Cardiac muscle cell (in vitro differentiated cells and primary cell): ENCODE measurements around the gene IRF8. TPM values are rescaled to one million over a fixed set of nuclear protein-coding genes. Genes with fewer than 3 reads are reported as not detected.

Source experiments
- DNase-seq, 2 donors: peaks; one replicate each; pipeline versions ENCODE4 v3.0.0 to v3.0.0-alpha.2; 2010 to 2017; ENCODE audit warnings: low read depth in 1 of 2, low spot score in 1 of 2
- H3K27ac ChIP-seq: fragments of 200-600 bp; sonication (generic); 2 replicates; pipeline ENCODE4 v1.5.1; 2016
- H3K27me3 ChIP-seq: fragments of 200-600 bp; sonication (generic); 2 replicates; pipeline ENCODE4 v1.6.0; 2016; ENCODE audit warnings: control low read depth
- H3K36me3 ChIP-seq: fragments of 200-600 bp; sonication (generic); 2 replicates; pipeline ENCODE4 v1.5.1; 2016; ENCODE audit warnings: control low read depth
- H3K4me1 ChIP-seq: fragments of 200-600 bp; sonication (generic); 2 replicates; pipeline ENCODE4 v1.8.1; 2017; ENCODE audit warnings: low read depth, mild to moderate bottlenecking, mixed run types
- H3K4me3 ChIP-seq: fragments of 200-600 bp; sonication (generic); 2 replicates; pipeline ENCODE4 v1.5.1; 2016; ENCODE audit warnings: mild to moderate bottlenecking
- H3K9me3 ChIP-seq: fragments of 200-600 bp; sonication (generic); 2 replicates; pipeline ENCODE4 v1.5.1; 2017; ENCODE audit warnings: low read depth, mild to moderate bottlenecking, control low read depth
- polyA plus RNA-seq: library from polyadenylated mRNA; unstranded; fragments of >200 nt; fragmentation: Nextera tagmentation; extraction: Ambion mirVana; gene quantifications from 2 replicates; pipeline ENCODE4 v1.2.1, GENCODE V29; 2016
- total RNA-seq: library from RNA; depleted of rRNA; stranded (reverse); fragments of >200 nt; gene quantifications from 2 replicates; pipeline ENCODE4 v1.2.3, GENCODE V29; 2016
- TF ChIP-seq, protein P1 (sequence below): IDR thresholded peaks from 2 replicates; pipeline ENCODE4 v1.5.1; 2012; ENCODE audit warnings: low read depth, mild to moderate bottlenecking, low read length

Gene IRF8
- total and polyA plus RNA-seq, 2 experiments from 2014 or later, result 1.7 to 12.8 TPM

DNA sequence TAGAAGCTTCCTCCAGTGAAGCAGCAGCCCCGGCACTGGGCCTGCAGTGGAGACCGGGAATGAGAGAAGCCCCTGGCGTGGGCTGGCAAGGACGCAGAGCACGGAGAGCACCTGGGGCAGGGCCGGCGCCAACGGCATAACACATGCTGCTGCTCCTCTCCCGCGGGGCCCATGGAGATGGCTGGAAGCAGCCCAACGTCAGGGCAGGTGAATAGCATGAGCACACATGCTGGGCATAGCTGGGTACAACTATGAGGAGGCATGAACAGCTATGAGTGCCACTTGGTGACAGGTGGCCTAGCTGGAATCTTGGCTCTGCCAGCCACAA lies 46.4 kb downstream of the IRF8 start:
- no peak for DNase-seq
- Histone ChIP-seq H3K27ac (no peak overlapping the region), H3K27me3 (peaks cover 17% of the 10 kb centered on the region), H3K36me3 (no peaks in the 10 kb centered on the region), H3K4me1 (no peaks in the 10 kb centered on the region), H3K4me3 (no peak overlapping the region), H3K9me3 (no peaks in the 10 kb centered on the region)
- TF ChIP-seq, protein P1, sequence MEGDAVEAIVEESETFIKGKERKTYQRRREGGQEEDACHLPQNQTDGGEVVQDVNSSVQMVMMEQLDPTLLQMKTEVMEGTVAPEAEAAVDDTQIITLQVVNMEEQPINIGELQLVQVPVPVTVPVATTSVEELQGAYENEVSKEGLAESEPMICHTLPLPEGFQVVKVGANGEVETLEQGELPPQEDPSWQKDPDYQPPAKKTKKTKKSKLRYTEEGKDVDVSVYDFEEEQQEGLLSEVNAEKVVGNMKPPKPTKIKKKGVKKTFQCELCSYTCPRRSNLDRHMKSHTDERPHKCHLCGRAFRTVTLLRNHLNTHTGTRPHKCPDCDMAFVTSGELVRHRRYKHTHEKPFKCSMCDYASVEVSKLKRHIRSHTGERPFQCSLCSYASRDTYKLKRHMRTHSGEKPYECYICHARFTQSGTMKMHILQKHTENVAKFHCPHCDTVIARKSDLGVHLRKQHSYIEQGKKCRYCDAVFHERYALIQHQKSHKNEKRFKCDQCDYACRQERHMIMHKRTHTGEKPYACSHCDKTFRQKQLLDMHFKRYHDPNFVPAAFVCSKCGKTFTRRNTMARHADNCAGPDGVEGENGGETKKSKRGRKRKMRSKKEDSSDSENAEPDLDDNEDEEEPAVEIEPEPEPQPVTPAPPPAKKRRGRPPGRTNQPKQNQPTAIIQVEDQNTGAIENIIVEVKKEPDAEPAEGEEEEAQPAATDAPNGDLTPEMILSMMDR, result no peak

DNA sequence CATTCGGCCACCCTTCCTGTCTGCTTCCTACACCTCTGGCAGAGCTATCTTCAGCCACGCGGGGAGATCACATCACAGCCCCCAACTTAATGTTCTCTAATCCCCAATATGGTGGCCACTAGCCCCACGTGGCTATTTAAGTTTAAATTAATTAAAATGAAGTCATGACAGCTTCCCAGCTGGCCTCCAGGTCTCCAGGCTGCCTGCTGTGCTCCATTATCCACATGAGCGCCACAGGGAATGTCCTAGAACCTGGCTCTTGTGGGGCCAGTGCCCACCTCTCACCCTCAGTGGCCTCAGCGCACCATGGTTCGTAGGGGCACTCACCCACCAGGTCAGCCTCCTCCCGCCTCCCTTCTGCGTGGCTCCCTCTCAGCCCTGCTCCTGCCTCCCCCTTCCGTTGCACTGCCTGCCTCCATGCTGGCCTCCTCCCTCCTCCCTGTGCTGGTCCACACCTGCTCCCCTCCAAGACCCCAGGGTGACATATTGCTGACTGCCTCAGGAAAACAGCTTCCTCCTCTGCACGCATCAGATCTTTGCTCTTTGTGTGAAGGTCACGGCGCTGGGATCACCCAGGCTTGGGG lies 47.7 kb downstream of the IRF8 start:
- no peak overlapping the region for H3K4me3 ChIP-seq
- H3K4me1 ChIP-seq, result no peaks in the 10 kb centered on the region
- DNase-seq, result no peak
- TF ChIP-seq, protein P1, result no peak
- H3K9me3 ChIP-seq, result no peaks in the 10 kb centered on the region
- H3K27me3 ChIP-seq, result peaks cover 17% of the 10 kb centered on the region
- no peak overlapping the region for H3K27ac ChIP-seq
- no peaks in the 10 kb centered on the region for H3K36me3 ChIP-seq

DNA sequence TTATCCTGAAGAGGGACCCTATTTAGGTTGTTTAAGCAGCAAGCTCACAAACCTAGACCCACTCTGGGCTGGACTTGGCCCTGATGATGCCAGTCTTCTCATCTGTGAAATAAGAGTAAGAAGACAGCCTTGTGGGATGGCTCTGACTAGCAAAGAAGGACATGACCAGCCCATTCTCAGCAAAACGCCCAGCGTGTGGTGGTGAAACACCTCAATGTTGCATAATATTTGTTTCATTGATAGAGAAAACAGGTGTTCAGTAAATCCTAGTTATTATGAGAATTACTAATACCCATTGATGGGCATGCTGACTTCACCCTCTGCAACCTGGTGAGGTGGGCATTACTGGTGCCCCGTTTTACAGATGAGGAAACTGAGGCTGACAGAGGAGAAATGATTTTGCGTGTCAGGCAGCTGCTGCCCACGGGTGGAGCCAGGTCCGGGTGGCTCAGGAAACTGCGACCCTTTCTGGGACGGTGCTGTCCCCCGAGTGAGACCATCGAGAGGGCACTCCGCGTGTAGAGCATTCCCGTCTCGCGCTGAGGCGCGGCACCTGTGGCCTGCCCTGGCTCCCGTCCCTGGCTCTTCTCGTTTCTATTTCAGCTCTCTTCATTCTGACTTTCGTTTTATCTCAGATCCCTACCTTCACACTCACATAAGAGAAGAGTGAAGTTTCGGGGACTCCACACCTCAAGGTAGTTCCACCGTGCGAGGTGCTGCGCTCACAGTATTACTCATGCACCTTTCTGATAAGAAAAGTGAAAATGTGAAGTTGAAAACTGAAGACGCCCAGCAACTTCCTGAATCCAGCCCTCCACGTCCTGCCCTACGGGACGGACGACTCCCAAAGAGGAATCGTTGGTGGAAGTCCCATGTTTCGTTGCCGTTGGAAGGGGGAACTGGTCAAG lies 48.5 kb downstream of the IRF8 start:
- no peaks in the 10 kb centered on the region for H3K36me3 ChIP-seq
- H3K4me3 ChIP-seq, result no peak overlapping the region
- H3K27me3 ChIP-seq, result peaks cover 17% of the 10 kb centered on the region
- DNase-seq, result no peak
- no peaks in the 10 kb centered on the region for H3K4me1 ChIP-seq
- no peak overlapping the region for H3K27ac ChIP-seq
- no peaks in the 10 kb centered on the region for H3K9me3 ChIP-seq
- TF ChIP-seq, protein P1, result no peak

DNA sequence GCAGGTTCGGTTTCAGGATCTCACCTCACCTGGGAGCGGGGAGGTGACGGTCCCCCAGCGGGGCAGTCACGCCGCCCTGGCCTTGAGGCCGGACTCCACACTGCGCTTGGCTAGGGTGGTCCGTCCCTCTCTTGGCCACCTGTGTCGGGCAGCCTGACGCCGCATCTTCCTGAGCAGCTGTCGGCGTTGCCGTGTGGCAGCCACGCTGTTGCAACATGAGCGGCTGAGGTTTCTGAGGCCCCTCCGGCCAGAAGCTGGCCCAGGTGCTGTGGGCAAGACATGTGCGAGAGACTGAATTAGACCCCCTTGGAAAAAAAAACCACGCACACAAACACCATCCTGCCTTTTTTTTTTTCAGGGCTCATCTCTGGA lies 49.2 kb downstream of the IRF8 start:
- Histone ChIP-seq H3K4me3 (no peak overlapping the region), H3K9me3 (no peaks in the 10 kb centered on the region), H3K27me3 (peaks cover 17% of the 10 kb centered on the region), H3K27ac (no peak overlapping the region), H3K36me3 (no peaks in the 10 kb centered on the region), H3K4me1 (no peaks in the 10 kb centered on the region)
- TF ChIP-seq, protein P1, result no peak
- DNase-seq, result no peak

DNA sequence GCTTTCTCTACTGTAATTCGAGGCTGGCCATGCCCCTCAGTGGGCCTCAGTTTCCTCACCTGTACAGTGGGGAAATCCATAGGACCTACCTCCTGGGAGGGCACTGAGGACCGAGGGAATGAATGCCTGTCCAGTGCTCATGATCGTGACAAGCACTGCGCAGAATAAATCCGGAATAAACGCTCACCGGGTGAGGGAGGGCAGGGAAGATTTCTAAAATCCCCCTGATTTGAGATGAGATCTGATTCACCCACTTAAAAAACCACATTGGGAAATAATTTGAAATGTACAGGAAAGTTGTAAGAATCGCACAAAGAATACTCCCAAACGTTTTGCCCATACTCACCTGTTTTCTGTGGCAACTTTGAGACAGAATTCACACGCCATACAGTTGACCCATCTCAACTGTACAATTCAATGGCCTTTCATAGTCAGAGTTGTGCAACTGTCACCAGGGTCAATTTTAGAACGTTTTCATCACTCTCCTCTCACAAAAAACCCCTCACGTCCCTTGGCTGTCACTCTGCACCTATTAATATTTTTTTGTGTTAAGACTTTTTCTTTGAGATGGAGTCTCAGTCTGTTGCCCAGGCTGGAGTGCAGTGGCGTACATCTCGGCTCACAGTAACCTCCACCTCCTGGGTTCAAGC lies 49.8 kb downstream of the IRF8 start:
- peaks cover 17% of the 10 kb centered on the region for H3K27me3 ChIP-seq
- no peak for DNase-seq
- H3K4me3 ChIP-seq, result no peak overlapping the region

More for the DNA sequence above, 49.8 kb downstream of the IRF8 start:
- TF ChIP-seq, protein P1, result no peak
- Histone ChIP-seq H3K36me3 (no peaks in the 10 kb centered on the region), H3K27ac (no peak overlapping the region), H3K9me3 (no peaks in the 10 kb centered on the region), H3K4me1 (no peaks in the 10 kb centered on the region)
